IMR-90 (cell line): ENCODE measurements around the gene FRAS1. TPM values are rescaled to one million over a fixed set of nuclear protein-coding genes. Genes with fewer than 3 reads are reported as not detected.

Experiments
- ATAC-seq: fragments of 200-7000 bp; cut with Tn5 transposase; 2 replicates; pipeline ENCODE4 v1.9.1; 2020; ENCODE audit warnings: low read depth, mild to moderate bottlenecking, moderate library complexity
- BruUV-seq: library from RNA; stranded (reverse); fragments of 400-500 nt; replicated peaks from 2 replicates; lab custom pipeline; 2021; lab: Mats Ljungman, UMichigan
- CTCF ChIA-PET: fragments of 300-600 bp; formaldehyde crosslinking; extraction: SDS; loops from one replicate; lab custom pipeline; 2021; ENCODE audit warnings: antibody characterized with exemption; lab: Yijun Ruan, JAX
- POLR2A ChIA-PET: fragments of 300-600 bp; sonication (Branson Sonifier 250); formaldehyde crosslinking; loops from one replicate; lab custom pipeline; 2022; ENCODE audit warnings: antibody characterized with exemption; ENCODE audit not compliant: unreplicated experiment; lab: Charles Lee
- DNase-seq: peaks from one replicate; pipeline ENCODE4 v3.0.0; 2013
- H2AFZ ChIP-seq: replicated peaks from 2 replicates; pipeline ENCODE3; 2013; ENCODE audit warnings: low read length, mild to moderate bottlenecking; ENCODE audit not compliant: poor library complexity
- H2AK5ac ChIP-seq: 2 replicates; pipeline ENCODE4 v1.6.1; 2013; ENCODE audit warnings: low read depth, low read length, inconsistent platforms
- H2AK9ac ChIP-seq: replicated peaks from 2 replicates; pipeline ENCODE3; 2013; ENCODE audit warnings: mild to moderate bottlenecking, low read depth, low read length, moderate library complexity; ENCODE audit not compliant: poor library complexity
- H2BK120ac ChIP-seq: 2 replicates; pipeline ENCODE4 v1.6.1; 2013; ENCODE audit warnings: low read depth, low read length, inconsistent platforms
- H2BK15ac ChIP-seq: 3 replicates; pipeline ENCODE4 v1.6.1; 2013; ENCODE audit warnings: low read depth, low read length, inconsistent platforms
- H2BK20ac ChIP-seq: 2 replicates; pipeline ENCODE4 v1.6.1; 2013; ENCODE audit warnings: low read depth, mild to moderate bottlenecking, inconsistent platforms, low read length, moderate library complexity
- H2BK5ac ChIP-seq: 2 replicates; pipeline ENCODE4 v1.6.1; 2013; ENCODE audit warnings: mild to moderate bottlenecking, low read depth, low read length, inconsistent platforms; ENCODE audit not compliant: poor library complexity, severe bottlenecking
- H3K14ac ChIP-seq: replicated peaks from 2 replicates; pipeline ENCODE4 v1.6.1; 2013; ENCODE audit warnings: low read depth, low read length, inconsistent platforms
- H3K18ac ChIP-seq: 2 replicates; pipeline ENCODE4 v1.6.1; 2013; ENCODE audit warnings: low read depth, low read length, control low read depth
- H3K23ac ChIP-seq: 2 replicates; pipeline ENCODE4 v1.6.1; 2013; ENCODE audit warnings: low read depth, low read length, inconsistent platforms
- H3K27ac ChIP-seq: 2 replicates; pipeline ENCODE4 v1.5.1; 2013; ENCODE audit warnings: mild to moderate bottlenecking, control low read depth, low read length; ENCODE audit not compliant: insufficient read depth
- H3K27me3 ChIP-seq: 2 replicates; pipeline ENCODE4 v1.6.1; 2013; ENCODE audit warnings: low read length; ENCODE audit not compliant: control insufficient read depth, insufficient read depth
- H3K36me3 ChIP-seq: 2 replicates; pipeline ENCODE4 v1.6.1; 2013; ENCODE audit warnings: low read length, mixed read lengths; ENCODE audit not compliant: control insufficient read depth, insufficient read depth
- H3K4ac ChIP-seq: 2 replicates; pipeline ENCODE4 v1.6.1; 2013; ENCODE audit warnings: low read depth, low read length, inconsistent platforms
- H3K4me1 ChIP-seq: 2 replicates; pipeline ENCODE4 v1.6.1; 2013; ENCODE audit warnings: low read length, mixed read lengths; ENCODE audit not compliant: control insufficient read depth, insufficient read depth
- H3K4me2 ChIP-seq: 2 replicates; pipeline ENCODE4 v1.6.1; 2013; ENCODE audit warnings: low read depth, mild to moderate bottlenecking, control low read depth, low read length, moderate library complexity
- H3K4me3 ChIP-seq: 2 replicates; pipeline ENCODE4 v1.5.1; 2013; ENCODE audit warnings: low read depth, mild to moderate bottlenecking, control low read depth, low read length, moderate library complexity; ENCODE audit not compliant: insufficient read depth
- H3K56ac ChIP-seq: 2 replicates; pipeline ENCODE4 v1.6.1; 2013; ENCODE audit warnings: low read length, inconsistent platforms; ENCODE audit not compliant: insufficient read depth; ENCODE audit errors: extremely low read depth
- H3K79me1 ChIP-seq, 2 experiments: 2 replicates each; pipeline ENCODE4 v1.6.1; 2013; ENCODE audit warnings: low read length in 2 of 2, inconsistent platforms in 1 of 2, low read depth in 1 of 2
- H3K9ac ChIP-seq: 2 replicates; pipeline ENCODE4 v1.6.1; 2013; ENCODE audit warnings: low read depth, low read length, control low read depth
- H3K9me1 ChIP-seq: 2 replicates; pipeline ENCODE4 v1.6.1; 2013; ENCODE audit warnings: low read length, inconsistent platforms; ENCODE audit not compliant: insufficient read depth
- H3K9me3 ChIP-seq: 2 replicates; pipeline ENCODE4 v1.6.1; 2013; ENCODE audit warnings: low read length; ENCODE audit not compliant: control insufficient read depth, insufficient read depth
- H4K20me1 ChIP-seq: 2 replicates; pipeline ENCODE4 v1.6.1; 2013; ENCODE audit warnings: low read length, inconsistent platforms; ENCODE audit not compliant: insufficient read depth
- H4K5ac ChIP-seq: 2 replicates; pipeline ENCODE4 v1.6.1; 2013; ENCODE audit warnings: mild to moderate bottlenecking, low read depth, low read length, control low read depth
- H4K8ac ChIP-seq, 2 experiments: 2 replicates each; pipeline ENCODE4 v1.6.1; 2013; ENCODE audit warnings: low read depth in 2 of 2, low read length in 2 of 2, control low read depth in 1 of 2, inconsistent platforms in 1 of 2
- H4K91ac ChIP-seq: 2 replicates; pipeline ENCODE4 v1.6.1; 2013; ENCODE audit warnings: low read depth, low read length, inconsistent platforms; ENCODE audit not compliant: insufficient read depth
- BHLHE40 ChIP-seq: fragments of 150-350 bp; IDR thresholded peaks from 2 replicates; pipeline ENCODE4 v1.6.1; 2016; ENCODE audit warnings: mild to moderate bottlenecking, low read depth, low read length
- CEBPB ChIP-seq: IDR thresholded peaks from 2 replicates; pipeline ENCODE4 v1.6.1; 2012; ENCODE audit warnings: low read depth, low read length, improper control_type of control experiment
- CHD1 ChIP-seq: IDR thresholded peaks from 2 replicates; pipeline ENCODE4 v1.6.1; 2012; ENCODE audit warnings: low read depth, low read length, improper control_type of control experiment
- FOS ChIP-seq: fragments of 150-350 bp; IDR thresholded peaks from 2 replicates; pipeline ENCODE4 v1.6.1; 2016; ENCODE audit warnings: low read depth, low read length
- MAFK ChIP-seq: IDR thresholded peaks from 2 replicates; pipeline ENCODE4 v1.6.1; 2012; ENCODE audit warnings: low read depth, low read length, improper control_type of control experiment
- MAZ ChIP-seq: IDR thresholded peaks from 2 replicates; pipeline ENCODE4 v1.6.1; 2012; ENCODE audit warnings: low read depth, mild to moderate bottlenecking, low read length, improper control_type of control experiment, moderate library complexity, borderline replicate concordance
- MXI1 ChIP-seq: IDR thresholded peaks from 2 replicates; pipeline ENCODE4 v1.6.1; 2012; ENCODE audit warnings: low read depth, mild to moderate bottlenecking, low read length, moderate library complexity, borderline replicate concordance
- NFE2L2 ChIP-seq: fragments of 150-350 bp; IDR thresholded peaks from 2 replicates; pipeline ENCODE4 v1.6.1; 2016; ENCODE audit warnings: low read depth, mild to moderate bottlenecking, low read length
- POLR2A ChIP-seq: IDR thresholded peaks from 2 replicates; pipeline ENCODE4 v1.6.1; 2012; ENCODE audit warnings: mild to moderate bottlenecking, low read depth, low read length
- RAD21 ChIP-seq: IDR thresholded peaks from 2 replicates; pipeline ENCODE4 v1.6.1; 2012; ENCODE audit warnings: low read length, improper control_type of control experiment
- RCOR1 ChIP-seq: IDR thresholded peaks from 2 replicates; pipeline ENCODE4 v1.6.1; 2012; ENCODE audit warnings: mild to moderate bottlenecking, low read length, improper control_type of control experiment; ENCODE audit not compliant: insufficient replicate concordance
- RFX5 ChIP-seq: IDR thresholded peaks from 2 replicates; pipeline ENCODE4 v1.8.0; 2012; ENCODE audit warnings: low read depth, mild to moderate bottlenecking, low read length, moderate library complexity
- SMC3 ChIP-seq: fragments of 150-350 bp; IDR thresholded peaks from 2 replicates; pipeline ENCODE4 v1.6.1; 2016; ENCODE audit warnings: low read depth, mild to moderate bottlenecking, antibody characterized with exemption, low read length, moderate library complexity
- WGBS, 2 experiments: methylation state at CpG; one replicate each; pipeline versions ENCODE4 v1.1.5 to v1.1.7; 2013; ENCODE audit warnings: missing lambda C conversion rate in 2 of 2; ENCODE audit not compliant: insufficient read length in 1 of 2; ENCODE audit errors: extremely low coverage in 2 of 2; 5-methylcytosine and 5-hydroxymethylcytosine counted together
- dilution Hi-C: fragments of 300-500 bp; cut with HindIII; formaldehyde crosslinking; loops from one replicate; pipeline ENCODE4 v1.14.3; 2018; ENCODE audit warnings: low sequenced_read_pairs; ENCODE audit not compliant: unreplicated experiment
- in situ Hi-C: fragments of 300-500 bp; cut with MboI; formaldehyde crosslinking; loops from 3 replicates; pipeline ENCODE4 v1.14.3; 2019; ENCODE audit warnings: low sequenced_read_pairs, inconsistent platforms, mixed read lengths
- intact Hi-C: fragments of 100-400 bp; cut with micrococcal nuclease; formaldehyde crosslinking; loops from 2 replicates; pipeline ENCODE4 v1.10.0; 2022
- polyA plus RNA-seq, 3 experiments: library from polyadenylated mRNA; depleted of rRNA; stranded (reverse); fragments of >200 nt; gene quantifications; 2 replicates each; pipeline ENCODE4 v1.2.3, GENCODE V29; 2012; ENCODE audit warnings: low replicate concordance in 1 of 3
- total RNA-seq: library from RNA; depleted of rRNA; stranded (reverse); fragments of >200 nt; gene quantifications from 2 replicates; pipeline ENCODE4 v1.2.3, GENCODE V29; 2012
- TF ChIP-seq, protein P1 (sequence below): conservative IDR thresholded peaks from 2 replicates; pipeline ENCODE4 v1.5.1; 2012; ENCODE audit warnings: mild to moderate bottlenecking, low read depth, low read length, improper control_type of control experiment
- TF ChIP-seq, protein P2 (sequence below): fragments of 150-350 bp; IDR thresholded peaks from 2 replicates; pipeline ENCODE4 v1.6.1; 2017; ENCODE audit warnings: mild to moderate bottlenecking, antibody characterized with exemption, low read length, low read depth
- TF ChIP-seq, protein P3 (sequence below): fragments of 150-350 bp; IDR thresholded peaks from 2 replicates; pipeline ENCODE4 v1.6.1; 2016; ENCODE audit warnings: low read depth, mild to moderate bottlenecking, low read length, moderate library complexity, borderline replicate concordance

FRAS1 gene
- total and polyA plus RNA-seq, 2 of the 4 experiments (the other 2 are of a cell fraction) = under 0.01 to 0.03 TPM

DNA sequence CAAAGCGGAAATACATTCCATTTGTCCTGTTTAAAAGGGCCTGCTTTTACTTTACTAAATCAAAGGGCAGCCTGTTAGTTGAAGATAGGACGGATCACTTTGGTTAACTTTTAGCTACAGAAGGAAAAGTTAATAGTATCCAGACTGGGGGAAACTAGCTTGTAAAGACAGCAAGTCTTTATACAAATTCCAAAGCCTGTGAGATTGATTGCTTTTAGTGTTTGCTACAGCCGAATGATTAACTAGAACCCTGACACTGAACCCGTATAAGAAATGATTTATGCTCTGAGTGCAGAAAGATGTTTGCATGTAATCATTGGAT lies 93.4 kb downstream of the FRAS1 start:
- WGBS, 2 experiments = no CpG with 5 or more reads among the region's 4 CpGs
- Histone ChIP-seq H2AFZ (no peak overlapping the region), H2BK15ac (no peak overlapping the region), H3K36me3 (no peaks in the 10 kb centered on the region), H3K14ac (no peak overlapping the region), H3K27me3 (no peaks in the 10 kb centered on the region), H3K9me1 (peaks cover 2% of the 10 kb centered on the region; the same call in 1 of the 2 replicates), H2AK9ac (no peak overlapping the region), H3K18ac (no peak overlapping the region), H4K8ac (no peak overlapping the region), H3K79me1 (no peaks in the 10 kb centered on the region), H3K9me3 (no peaks in the 10 kb centered on the region), H3K4me3 (no peak overlapping the region), H4K91ac (no peak overlapping the region), H2AK5ac (no peak overlapping the region), H2BK5ac (no peak overlapping the region), H3K56ac (no peak overlapping the region), H3K9ac (no peak overlapping the region), H3K4me1 (no peaks in the 10 kb centered on the region), H3K4me2 (no peak overlapping the region), H2BK20ac (no peak overlapping the region), H3K4ac (no peak overlapping the region), H3K27ac (no peak overlapping the region), H3K23ac (no peak overlapping the region), H4K20me1 (no peaks in the 10 kb centered on the region), H4K5ac (no peak overlapping the region), H2BK120ac (no peak overlapping the region)
- dilution Hi-C loops = no loop called here
- CTCF ChIA-PET = no interaction called here
- BruUV-seq = no TSS peak
- ATAC-seq = no peak
- TF ChIP-seq, protein P1, sequence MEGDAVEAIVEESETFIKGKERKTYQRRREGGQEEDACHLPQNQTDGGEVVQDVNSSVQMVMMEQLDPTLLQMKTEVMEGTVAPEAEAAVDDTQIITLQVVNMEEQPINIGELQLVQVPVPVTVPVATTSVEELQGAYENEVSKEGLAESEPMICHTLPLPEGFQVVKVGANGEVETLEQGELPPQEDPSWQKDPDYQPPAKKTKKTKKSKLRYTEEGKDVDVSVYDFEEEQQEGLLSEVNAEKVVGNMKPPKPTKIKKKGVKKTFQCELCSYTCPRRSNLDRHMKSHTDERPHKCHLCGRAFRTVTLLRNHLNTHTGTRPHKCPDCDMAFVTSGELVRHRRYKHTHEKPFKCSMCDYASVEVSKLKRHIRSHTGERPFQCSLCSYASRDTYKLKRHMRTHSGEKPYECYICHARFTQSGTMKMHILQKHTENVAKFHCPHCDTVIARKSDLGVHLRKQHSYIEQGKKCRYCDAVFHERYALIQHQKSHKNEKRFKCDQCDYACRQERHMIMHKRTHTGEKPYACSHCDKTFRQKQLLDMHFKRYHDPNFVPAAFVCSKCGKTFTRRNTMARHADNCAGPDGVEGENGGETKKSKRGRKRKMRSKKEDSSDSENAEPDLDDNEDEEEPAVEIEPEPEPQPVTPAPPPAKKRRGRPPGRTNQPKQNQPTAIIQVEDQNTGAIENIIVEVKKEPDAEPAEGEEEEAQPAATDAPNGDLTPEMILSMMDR = no peak
- TF ChIP-seq RAD21 (no peak), MXI1 (no peak), RCOR1 (no peak), FOS (no peak), MAFK (no peak), CHD1 (no peak), RFX5 (no peak), BHLHE40 (no peak), NFE2L2 (no peak), MAZ (no peak), SMC3 (no peak), POLR2A (no peak), CEBPB (no peak)
- TF ChIP-seq, protein P2, sequence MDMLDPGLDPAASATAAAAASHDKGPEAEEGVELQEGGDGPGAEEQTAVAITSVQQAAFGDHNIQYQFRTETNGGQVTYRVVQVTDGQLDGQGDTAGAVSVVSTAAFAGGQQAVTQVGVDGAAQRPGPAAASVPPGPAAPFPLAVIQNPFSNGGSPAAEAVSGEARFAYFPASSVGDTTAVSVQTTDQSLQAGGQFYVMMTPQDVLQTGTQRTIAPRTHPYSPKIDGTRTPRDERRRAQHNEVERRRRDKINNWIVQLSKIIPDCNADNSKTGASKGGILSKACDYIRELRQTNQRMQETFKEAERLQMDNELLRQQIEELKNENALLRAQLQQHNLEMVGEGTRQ = no peak
- TF ChIP-seq, protein P3, sequence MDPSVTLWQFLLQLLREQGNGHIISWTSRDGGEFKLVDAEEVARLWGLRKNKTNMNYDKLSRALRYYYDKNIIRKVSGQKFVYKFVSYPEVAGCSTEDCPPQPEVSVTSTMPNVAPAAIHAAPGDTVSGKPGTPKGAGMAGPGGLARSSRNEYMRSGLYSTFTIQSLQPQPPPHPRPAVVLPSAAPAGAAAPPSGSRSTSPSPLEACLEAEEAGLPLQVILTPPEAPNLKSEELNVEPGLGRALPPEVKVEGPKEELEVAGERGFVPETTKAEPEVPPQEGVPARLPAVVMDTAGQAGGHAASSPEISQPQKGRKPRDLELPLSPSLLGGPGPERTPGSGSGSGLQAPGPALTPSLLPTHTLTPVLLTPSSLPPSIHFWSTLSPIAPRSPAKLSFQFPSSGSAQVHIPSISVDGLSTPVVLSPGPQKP = no peak
- POLR2A ChIA-PET = no interaction called here
- no peak for DNase-seq
- in situ Hi-C loops = no loop called here
- intact Hi-C loops = no loop called here
